ENCODE measurements around the gene HRH1.
A peak's percentile ranks its signal among the peaks of the same experiment; 100 is the strongest.
"Not testable (repeated sequence)": the region's sequence is repeated elsewhere in the genome, so short reads cannot be mapped to it uniquely, and the experiment has no call there.

HRH1 gene

DNA sequence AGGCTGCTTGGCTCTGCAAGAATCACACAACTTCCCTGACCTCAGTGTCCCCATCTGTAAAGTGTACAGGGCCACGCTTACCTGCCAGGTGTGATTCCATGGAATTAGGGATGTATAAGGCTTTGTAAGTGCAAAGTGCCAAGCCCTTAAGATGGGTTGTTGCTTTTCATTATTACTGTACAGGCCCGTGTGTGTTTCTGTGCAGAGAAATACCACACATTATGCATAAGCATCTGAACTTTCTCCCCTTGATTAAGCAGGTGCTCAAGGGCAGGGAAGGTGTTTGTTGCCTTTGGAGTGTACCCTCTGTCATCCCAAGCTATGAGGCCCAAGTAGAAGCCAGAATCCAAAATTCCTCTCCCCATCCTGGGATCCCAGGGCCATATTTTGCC lies 13.6 kb upstream of the HRH1 start:
- no peak for DNase-seq (ENCODE audit: low spot score)

DNA sequence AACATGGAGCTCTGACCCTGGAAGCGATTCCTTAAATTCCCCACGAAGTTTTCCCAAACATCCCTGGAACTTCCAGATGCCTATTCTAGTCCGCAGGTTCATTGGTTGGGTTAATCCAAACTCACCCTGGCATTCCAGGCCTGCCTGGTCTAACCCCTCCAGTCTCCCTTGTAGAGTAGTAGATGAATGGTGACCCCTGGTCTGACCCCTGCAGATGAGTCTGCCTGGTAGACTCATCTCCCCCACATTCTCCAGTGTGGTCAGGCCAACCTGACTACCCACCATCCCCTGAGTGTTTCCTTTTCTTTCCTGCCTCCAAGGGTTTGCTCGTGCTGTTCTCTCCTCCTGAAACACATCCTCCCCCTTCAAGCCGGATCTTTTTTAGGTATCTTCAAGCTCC lies 10.8 kb upstream of the HRH1 start:
- no peak for DNase-seq (ENCODE audit: low spot score)

DNA sequence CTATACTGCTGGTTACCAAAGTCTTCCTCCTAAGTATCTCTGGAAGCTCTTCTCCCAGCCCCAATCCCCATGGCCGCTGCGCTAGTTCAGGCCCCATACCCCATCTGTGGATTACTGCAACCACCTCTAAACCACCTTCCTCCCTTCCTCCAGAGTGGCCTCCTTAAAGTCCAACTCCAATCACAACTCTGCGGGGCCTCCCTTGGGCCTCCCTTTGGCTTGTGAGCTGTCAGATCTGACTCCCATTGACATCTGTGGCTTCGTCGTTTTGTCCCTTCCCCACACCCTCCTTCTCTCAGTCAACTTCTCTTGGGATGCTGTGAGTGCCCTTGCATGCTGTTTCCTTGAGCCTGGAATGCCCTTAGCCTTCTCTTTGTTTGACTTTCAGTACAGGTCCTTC lies 9.3 kb upstream of the HRH1 start:
- DNase-seq (ENCODE audit: low spot score) = no peak

DNA sequence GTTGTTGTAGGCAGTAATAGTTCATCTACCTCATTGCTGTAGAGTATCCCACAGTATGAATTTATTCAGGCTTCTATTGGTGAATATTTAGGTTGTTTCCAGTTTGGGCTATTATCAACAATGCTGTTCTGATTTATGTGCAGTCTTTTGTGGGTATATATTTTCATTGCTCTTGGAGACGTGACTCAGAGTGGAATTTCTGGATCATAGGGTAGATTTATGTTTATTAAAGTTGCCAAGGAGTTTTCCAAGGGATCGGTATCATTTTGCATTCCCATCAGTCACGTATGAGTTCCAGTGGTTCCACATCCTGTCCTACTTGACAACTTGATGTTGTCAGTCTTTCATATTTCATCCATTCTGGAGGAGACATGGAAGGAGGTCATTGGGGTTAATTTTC lies 8.4 kb upstream of the HRH1 start:
- peak; percentile 20 for DNase-seq (ENCODE audit: low spot score)

DNA sequence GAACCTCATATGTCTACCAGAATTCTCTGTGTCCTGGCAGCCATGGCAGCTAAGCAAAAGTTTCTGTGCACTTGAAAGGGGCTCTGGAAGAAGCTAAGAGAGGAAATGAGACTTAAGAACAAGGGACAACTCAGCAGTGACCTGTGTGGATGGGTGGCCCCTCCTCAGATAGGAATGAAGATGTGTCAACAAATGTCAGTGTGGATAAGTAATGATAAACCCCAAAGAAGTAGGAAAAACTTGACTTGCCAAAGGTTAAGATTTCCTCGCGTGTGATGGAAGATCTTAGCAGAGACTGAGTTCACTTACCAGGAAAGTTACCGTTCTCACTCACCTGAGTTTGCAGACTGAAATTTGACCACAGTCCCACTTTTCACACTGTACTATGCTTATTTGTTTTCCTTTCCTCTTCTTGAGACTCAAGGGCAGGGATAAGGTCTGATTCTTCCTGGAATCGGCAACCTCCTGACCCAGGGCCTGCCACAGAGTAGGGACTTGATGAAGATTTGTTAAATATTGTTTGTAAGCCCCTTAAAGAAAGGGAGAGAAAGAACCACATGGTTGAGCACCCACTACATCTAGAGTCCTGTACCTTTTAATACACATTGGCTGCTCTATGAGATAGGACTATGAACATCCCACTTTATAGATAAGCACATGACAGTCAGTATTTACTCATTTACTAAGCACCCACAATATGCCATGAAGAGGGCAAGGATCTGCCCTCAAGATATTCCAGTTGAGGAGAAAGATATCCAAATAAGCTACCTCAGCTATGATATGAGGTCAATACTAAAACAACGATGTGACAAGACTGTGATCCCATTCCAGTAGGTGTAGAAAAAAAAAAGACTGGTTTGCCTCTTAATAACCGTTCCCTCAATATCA lies 7.3 kb upstream of the HRH1 start:
- peak; percentile 34 for DNase-seq (ENCODE audit: low spot score)

DNA sequence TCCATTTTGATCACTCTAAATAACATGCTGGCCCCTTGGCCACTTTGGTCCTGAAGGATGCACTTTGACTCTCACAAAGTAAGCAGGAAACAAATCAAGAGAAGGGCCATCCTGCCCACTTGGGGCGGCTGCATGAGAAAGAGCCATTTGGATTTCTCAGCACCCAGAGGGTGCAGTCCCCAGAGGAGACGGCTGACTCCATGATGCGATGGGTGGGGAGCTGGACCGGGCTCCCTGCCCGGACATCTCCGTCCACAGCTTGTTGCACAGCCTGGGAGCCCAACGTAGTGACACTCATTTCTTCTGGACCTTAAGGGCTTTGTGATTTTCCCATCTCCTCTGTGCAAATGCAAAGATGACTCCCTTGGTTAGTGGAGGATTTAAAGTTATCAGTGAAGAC lies 4.0 kb upstream of the HRH1 start:
- no peak for DNase-seq (ENCODE audit: low spot score)

DNA sequence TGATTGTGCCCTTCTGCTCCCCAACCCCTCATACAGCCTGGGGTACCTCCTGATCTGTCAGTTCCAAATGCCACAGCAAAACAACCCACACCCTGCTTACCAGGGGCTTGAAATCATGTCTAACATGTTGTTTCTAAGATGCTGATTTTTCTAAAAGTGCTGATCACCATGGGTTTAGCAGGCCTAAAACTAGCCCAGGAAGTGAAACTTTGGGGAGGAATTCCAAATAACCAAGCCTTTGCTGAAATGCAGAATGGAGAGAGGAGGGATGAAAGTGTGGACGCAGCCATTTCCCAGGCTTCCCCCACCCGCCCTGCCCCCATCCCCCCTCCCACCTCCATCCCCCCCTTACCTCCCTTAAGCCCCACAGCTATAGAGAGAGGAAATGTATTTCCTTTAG lies 2.0 kb upstream of the HRH1 start:
- DNase-seq (ENCODE audit: low spot score) = no peak

DNA sequence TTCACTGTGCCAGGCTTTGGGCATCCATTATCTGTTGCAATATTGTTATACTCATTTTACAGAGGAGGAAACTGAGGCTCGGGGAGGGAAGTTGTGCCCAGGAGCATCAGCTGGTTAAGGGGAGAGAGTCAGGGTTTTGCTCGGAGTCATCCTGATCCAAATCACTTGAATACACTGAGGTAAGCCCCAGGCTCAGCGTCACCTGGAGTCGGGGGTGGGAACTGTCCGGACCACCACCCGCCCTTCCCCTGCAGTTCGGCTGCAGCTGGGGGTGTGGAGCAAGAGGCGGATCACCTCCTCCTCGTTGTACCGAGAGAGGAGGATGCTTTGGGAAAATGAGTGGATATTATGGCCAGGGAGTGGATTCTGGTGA lies 646 bp downstream of the HRH1 start:
- no peak for DNase-seq (ENCODE audit: low spot score)

DNA sequence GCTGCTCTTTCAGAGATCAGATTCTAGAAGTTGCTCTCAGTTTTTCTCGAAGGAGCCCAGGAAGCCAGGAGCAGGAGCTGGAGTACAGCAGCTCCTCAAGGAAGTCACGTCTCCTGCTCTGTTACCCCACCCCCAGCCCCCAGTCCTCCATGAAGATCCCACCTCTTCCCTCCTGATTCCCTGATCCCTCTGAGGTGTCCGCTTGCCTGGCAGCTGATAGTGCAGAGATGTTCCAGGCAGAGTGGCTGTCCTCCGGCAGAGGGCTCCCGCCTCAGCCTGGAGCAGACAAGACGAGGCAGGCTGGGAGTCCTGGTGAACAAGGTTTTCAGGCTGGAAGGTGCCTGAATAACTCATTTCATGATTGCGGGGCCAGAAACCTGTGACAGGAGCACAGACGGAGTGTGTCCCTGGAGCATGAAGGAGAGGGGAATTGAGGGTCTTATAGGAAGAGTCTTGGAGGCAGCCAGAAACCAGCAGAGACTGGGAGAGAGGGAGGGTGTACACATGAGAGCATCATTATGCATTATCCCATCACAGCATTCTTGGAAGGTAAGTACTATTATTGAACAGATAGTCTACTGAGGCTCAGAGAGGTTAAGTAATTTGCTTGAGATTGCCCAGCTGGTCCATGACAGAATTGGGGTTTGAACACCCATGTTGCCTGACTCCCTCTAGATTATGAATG lies 1.2 kb downstream of the HRH1 start:
- no peak for DNase-seq (ENCODE audit: low spot score)

DNA sequence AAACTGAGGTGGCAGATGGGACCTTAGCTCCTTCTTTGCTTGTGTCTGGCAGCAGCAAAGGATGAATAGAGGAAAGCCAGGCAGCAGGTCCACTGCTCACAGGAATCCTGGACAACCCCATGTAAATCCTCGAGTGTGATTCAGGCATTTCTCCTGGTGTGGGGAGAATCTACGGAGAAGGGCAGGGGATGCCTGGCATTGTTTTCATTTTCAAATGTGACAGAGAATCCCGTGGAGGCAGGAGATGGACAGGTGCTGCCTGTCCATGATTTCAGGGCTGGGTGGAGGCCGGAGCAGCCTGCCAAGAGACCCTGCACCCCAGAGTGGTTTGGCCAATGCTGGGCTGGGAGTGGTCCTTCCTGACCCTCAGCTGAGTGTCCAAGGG lies 1.7 kb downstream of the HRH1 start:
- no peak for DNase-seq (ENCODE audit: low spot score)

DNA sequence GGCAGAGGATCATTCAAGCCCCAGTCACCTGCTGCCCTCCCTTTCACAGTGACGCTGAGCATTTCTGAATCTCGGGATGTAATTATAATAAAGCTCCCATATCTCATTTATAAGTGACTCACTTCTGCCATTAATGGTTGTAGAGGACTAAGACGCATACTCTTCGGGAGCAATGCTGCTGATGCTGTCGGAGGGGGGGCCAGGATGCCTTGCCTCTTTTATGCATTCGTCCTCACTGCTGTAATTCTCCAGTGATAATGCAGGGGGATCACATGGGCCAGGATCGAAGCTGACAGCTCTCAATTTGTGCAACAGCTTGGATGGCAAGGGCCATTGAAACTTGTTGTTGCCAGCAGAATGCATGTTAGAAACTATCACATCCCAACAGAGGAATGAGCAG lies 3.1 kb downstream of the HRH1 start:
- DNase-seq (ENCODE audit: low spot score) = no peak

DNA sequence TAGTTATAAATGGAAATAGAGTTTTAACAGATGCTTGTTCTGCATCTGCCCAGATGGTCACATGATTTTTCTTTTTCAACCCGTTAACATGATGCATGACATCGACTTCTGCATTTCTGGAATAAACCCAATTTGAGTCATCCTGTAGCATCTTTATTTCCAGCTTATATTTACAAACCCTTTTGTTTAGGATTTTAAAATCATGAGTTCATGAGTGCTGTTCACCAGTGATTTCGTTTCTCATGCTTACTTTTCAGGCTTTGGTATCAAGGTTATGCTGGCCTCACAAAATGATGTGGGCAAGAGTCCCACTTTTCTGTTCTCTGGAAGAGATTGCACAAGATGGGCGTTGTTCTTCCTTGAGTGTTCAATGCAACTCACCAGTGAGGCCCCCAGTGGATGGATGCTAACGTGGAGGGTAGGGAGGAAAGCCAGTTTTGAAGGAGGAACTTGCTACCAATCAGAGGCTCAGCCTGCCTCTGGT lies 5.2 kb downstream of the HRH1 start:
- no peak for DNase-seq (ENCODE audit: low spot score)

DNA sequence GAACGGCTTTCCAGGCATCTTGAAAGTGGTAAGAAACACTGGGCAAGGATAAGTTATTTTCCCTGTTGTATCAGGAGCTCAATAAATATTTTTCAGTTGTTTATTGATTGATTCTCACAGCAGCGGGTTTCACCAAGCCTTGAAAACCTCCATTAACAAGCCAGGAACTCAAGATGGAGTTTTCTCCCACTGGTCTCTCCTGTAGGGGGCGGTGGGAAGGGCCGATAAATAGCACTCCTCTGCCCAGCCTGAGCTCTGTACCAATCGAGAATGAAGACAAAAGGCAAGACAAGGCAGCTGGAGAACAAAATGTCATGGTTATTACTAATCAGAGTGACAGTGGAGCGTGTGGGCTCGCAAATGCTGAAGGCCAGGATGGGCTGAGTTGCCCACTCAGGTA lies 7.4 kb downstream of the HRH1 start:
- no peak for DNase-seq (ENCODE audit: low spot score)

DNA sequence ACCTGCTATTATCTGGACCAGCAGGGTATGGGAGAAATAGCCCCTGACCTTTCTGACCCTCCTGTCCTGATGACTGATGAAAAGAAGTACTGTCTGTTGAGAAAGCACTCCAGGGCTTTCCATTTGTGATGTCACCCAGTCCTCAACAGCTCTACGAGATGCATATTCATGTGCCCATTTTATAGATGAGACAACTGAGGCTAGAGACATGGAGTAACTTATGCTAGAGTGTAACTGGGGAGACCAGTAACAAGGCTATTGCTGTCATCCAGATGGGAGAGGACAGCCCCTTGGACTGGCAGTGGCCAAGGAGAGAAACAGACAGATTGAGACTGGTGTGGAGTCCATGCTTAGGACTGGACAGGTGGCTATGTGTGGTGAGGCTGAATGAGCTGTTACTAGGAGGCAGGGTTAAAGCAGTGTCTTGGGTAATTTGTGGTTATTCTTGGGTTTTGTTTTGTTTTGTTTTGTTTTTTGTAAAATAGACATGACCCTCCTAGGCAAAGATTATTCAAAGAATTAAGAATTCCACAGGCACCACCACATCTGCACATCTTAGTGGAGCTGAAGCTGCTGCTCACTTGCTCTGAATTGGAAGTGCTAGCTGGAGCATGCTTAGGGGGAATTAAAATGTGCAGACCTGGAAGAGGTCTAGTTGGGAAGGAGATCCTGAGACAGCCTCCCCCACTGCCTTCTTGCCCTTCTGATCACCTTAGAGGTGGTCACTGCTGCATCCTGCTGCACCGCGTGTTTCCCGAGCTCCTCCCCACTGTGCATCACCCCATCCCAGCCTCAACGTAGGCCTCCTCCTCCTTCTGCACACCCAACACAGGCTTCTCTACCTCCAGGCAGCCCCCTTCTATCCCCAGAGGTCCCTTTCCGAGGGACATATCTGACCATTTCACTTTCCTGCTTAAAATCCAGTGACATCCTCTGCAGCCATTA lies 8.4 kb downstream of the HRH1 start:
- DNase-seq (ENCODE audit: low spot score) = no peak

DNA sequence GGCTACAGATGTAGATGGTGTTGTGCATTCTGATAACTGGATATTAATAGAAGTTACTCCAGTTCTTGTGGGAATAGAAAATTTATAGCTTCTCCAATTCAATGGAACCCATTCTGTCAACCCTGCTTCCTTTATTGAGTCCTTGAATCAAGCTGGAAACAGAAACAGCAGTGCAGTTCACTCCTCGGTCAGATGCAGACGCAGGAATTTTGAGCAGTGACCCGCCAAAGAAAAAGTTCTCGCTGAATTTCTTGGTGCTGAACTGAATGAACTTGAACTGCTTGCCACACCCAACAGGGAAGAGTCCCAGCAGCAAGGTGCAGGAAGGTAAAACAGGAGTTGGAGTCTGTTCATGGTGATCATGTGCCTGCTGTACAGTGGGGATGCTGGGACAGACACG lies 10.3 kb downstream of the HRH1 start:
- DNase-seq (ENCODE audit: low spot score) = no peak

DNA sequence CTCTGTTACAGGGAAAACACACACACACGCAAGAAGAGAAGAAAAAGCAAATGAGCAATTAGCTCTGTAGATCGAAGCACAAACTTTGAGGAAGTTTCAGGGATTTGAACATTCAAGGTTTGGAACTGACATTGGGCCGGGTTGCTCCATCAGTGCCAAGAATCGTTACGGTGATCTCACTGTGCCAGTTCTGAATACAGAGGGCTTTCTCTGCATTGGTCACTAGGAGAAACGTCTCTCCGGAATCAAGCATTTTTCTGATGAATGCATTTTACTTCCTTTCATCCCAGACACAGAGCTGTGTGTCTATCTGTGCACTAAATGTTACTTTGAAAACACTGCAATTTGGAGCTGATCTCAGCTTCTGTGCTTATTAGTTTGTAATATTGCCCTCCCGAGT lies 11.2 kb downstream of the HRH1 start:
- no peak for DNase-seq (ENCODE audit: low spot score)

DNA sequence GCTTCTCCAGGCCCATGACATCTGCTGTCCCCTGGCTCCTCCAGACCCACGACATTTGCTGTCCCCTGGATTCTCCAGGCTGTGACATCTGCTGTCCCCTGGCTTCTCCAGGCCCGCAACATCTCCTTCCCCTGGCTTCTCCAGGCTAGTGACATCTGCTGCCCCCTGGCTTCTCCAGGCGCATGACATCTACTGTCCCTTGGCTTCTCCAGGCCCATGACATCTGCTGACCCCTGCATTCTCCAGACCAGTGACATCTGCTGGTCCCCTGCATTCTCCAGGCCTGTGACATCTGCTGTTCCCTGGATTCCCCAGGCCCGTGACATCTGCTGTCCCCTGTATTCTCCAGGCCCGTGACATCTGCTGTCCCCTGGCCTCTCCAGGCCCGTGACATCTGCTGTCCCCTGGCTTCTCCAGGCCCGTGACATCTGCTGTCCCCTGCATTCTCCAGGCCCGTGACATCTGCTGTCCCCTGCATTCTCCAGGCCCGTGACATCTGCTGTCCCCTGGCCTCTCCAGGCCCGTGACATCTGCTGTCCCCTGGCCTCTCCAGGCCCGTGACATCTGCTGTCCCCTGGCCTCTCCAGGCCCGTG lies 12.6 kb downstream of the HRH1 start:
- not testable (repeated sequence) for DNase-seq (ENCODE audit: low spot score)

DNA sequence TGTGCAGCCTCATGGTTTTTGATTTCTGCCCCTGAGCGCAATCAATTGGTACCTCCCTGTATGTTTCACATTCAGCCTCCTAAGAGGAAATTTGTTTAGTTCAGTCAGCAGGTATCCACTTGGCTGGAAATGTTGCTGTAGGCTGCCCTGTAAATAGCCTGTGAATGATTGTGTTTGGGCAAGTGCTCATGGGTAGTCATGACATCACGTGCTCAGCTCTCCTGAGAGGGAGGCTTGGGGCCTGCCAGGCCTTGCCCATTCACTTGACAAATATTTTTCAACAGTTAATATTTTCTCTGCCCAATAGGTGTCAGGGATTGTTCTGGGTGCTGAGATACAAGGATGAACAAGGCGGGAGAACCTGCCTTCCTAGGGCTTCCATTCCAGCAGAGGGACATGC lies 13.3 kb downstream of the HRH1 start:
- no peak for DNase-seq (ENCODE audit: low spot score)

DNA sequence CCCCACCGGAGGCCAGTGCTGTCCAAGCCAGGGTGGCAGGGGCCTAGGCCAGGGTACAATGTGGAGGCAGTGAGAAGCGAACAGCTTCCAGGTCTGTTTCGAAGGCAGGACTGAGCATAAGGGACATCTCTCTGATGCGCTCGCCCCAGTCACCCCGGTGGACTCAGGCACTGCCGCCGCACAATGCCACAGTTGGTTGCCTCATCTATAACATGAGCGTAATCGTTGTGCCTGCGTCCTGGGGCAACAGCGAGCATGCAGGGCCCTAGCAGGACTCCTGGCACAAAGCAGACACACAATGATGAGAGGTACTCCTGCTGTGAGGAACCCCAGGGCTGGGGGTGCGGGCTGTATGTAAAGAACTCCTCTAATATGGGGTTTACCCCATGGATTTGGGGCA lies 14.1 kb downstream of the HRH1 start:
- no peak for DNase-seq (ENCODE audit: low spot score)

DNA sequence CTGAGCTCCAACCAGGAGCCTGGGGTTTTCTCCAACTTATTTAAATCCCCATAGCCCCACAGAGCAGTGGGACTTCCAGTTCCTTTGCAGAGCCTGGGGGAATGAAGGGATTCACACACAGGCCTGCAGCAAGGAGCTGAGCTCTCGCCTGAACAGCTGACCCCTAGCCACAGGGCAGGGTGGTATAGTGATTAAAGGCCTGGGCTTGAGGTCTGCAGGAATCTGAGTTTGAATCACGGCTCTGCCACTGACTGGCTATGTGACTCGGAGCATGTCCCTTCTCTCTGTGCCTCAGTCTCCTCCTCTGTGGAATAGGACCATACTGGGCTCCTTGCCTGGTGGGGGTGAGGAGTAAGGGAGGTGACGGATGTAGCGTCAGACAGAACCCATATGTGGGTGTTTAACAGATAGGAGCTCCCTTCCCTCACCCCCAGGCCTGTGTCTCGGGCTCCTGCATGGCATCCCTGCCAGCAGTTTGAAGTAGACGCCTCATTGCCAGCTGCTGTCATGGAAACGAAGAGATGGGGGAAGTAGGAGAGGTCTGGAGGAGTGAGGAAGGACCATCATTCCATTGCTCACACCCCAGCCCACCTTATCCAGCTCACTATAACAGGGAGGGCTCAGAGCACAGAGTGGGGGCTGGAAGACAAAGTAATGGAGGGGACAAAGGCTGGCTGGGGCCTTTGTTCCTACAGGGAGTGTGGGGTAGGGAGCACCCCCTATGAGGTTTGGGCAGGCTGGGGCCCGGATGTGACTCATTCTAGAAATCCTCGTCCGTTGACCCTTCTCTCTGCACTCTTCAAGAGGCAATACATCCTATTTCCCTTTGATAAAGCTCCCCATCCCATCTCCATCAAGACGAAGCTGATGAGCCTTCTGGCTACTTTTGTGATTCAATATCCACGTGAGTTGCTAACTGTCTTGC lies 14.8 kb downstream of the HRH1 start:
- DNase-seq (ENCODE audit: low spot score) = no peak
